Measurements from ENCODE around the gene ZNRF1.
"Not testable (repeated sequence)": the region's sequence is repeated elsewhere in the genome, so short reads cannot be mapped to it uniquely, and the experiment has no call there.

ZNRF1 gene

GRCh38 chr16:75083813-75084212, 85.0 kb downstream of the ZNRF1 start:
- H3K4me3 Mint-ChIP-seq: no peak overlapping the region
- no peaks in the 10 kb centered on the region for H3K27me3 Mint-ChIP-seq
- H3K9me3 Mint-ChIP-seq (ENCODE audit: low read depth): no peaks in the 10 kb centered on the region
- H3K27ac Mint-ChIP-seq: no peak overlapping the region
- peaks cover 3% of the 10 kb centered on the region for H3K36me3 Mint-ChIP-seq
- no peaks in the 10 kb centered on the region for H3K4me1 Mint-ChIP-seq (ENCODE audit: low read depth)

GRCh38 chr16:75085556-75085955, 86.7 kb downstream of the ZNRF1 start:
- Mint-ChIP-seq H3K36me3 (peaks cover 3% of the 10 kb centered on the region), H3K27me3 (no peaks in the 10 kb centered on the region), H3K4me3 (no peak overlapping the region), H3K27ac (no peak overlapping the region), H3K4me1 (ENCODE audit: low read depth) (no peaks in the 10 kb centered on the region), H3K9me3 (ENCODE audit: low read depth) (no peaks in the 10 kb centered on the region)

- Mint-ChIP-seq H3K9me3 (ENCODE audit: low read depth) (no peaks in the 10 kb centered on the region), H3K4me1 (ENCODE audit: low read depth) (no peaks in the 10 kb centered on the region), H3K4me3 (no peak overlapping the region), H3K27ac (no peak overlapping the region), H3K36me3 (peaks cover 3% of the 10 kb centered on the region), H3K27me3 (no peaks in the 10 kb centered on the region)
These were observed 87.5 kb downstream of the ZNRF1 start for GRCh38 chr16:75086281-75086680.

GRCh38 chr16:75086688-75087374, 88.0 kb downstream of the ZNRF1 start:
- Mint-ChIP-seq H3K27ac (no peak overlapping the region), H3K27me3 (no peaks in the 10 kb centered on the region), H3K4me3 (no peak overlapping the region), H3K4me1 (ENCODE audit: low read depth) (no peaks in the 10 kb centered on the region), H3K9me3 (ENCODE audit: low read depth) (no peaks in the 10 kb centered on the region), H3K36me3 (peaks cover 3% of the 10 kb centered on the region)

GRCh38 chr16:75087375-75087979, 88.7 kb downstream of the ZNRF1 start:
- Mint-ChIP-seq H3K4me1 (ENCODE audit: low read depth) (no peaks in the 10 kb centered on the region), H3K27me3 (no peaks in the 10 kb centered on the region), H3K27ac (no peak overlapping the region), H3K36me3 (peaks cover 3% of the 10 kb centered on the region), H3K9me3 (ENCODE audit: low read depth) (no peaks in the 10 kb centered on the region), H3K4me3 (no peak overlapping the region)

- no peak overlapping the region for H3K27ac Mint-ChIP-seq
- no peaks in the 10 kb centered on the region for H3K27me3 Mint-ChIP-seq
- H3K36me3 Mint-ChIP-seq: peaks cover 3% of the 10 kb centered on the region
- no peaks in the 10 kb centered on the region for H3K9me3 Mint-ChIP-seq (ENCODE audit: low read depth)
- no peak overlapping the region for H3K4me3 Mint-ChIP-seq
- H3K4me1 Mint-ChIP-seq (ENCODE audit: low read depth): no peaks in the 10 kb centered on the region
These were observed 89.4 kb downstream of the ZNRF1 start for GRCh38 chr16:75088216-75088615.

- H3K9me3 Mint-ChIP-seq (ENCODE audit: low read depth): no peaks in the 10 kb centered on the region
These were observed 90.1 kb downstream of the ZNRF1 start for GRCh38 chr16:75088934-75089333.

GRCh38 chr16:75089486-75090202, 90.8 kb downstream of the ZNRF1 start:
- H3K4me1 Mint-ChIP-seq (ENCODE audit: low read depth): no peaks in the 10 kb centered on the region
- H3K27ac Mint-ChIP-seq: no peak overlapping the region
- peaks cover 3% of the 10 kb centered on the region for H3K36me3 Mint-ChIP-seq
- H3K4me3 Mint-ChIP-seq: no peak overlapping the region
- no peaks in the 10 kb centered on the region for H3K9me3 Mint-ChIP-seq (ENCODE audit: low read depth)
- H3K27me3 Mint-ChIP-seq: no peaks in the 10 kb centered on the region

More at GRCh38 chr16:75088934-75089333, 90.1 kb downstream of the ZNRF1 start:
- Mint-ChIP-seq H3K4me1 (ENCODE audit: low read depth) (no peaks in the 10 kb centered on the region), H3K36me3 (peaks cover 3% of the 10 kb centered on the region), H3K4me3 (no peak overlapping the region), H3K27ac (no peak overlapping the region), H3K27me3 (no peaks in the 10 kb centered on the region)

GRCh38 chr16:75090899-75091298, 92.1 kb downstream of the ZNRF1 start:
- not testable (repeated sequence) for H3K27ac Mint-ChIP-seq; H3K4me3 Mint-ChIP-seq; H3K9me3 Mint-ChIP-seq (ENCODE audit: low read depth); H3K4me1 Mint-ChIP-seq (ENCODE audit: low read depth); H3K27me3 Mint-ChIP-seq; H3K36me3 Mint-ChIP-seq

- H3K27me3 Mint-ChIP-seq: not testable (repeated sequence)
These were observed 92.8 kb downstream of the ZNRF1 start for GRCh38 chr16:75091619-75092018.

GRCh38 chr16:75092777-75093176, 94.0 kb downstream of the ZNRF1 start:
- H3K36me3 Mint-ChIP-seq: no peaks in the 10 kb centered on the region
- no peak overlapping the region for H3K27ac Mint-ChIP-seq
- no peak overlapping the region for H3K4me3 Mint-ChIP-seq
- no peaks in the 10 kb centered on the region for H3K27me3 Mint-ChIP-seq
- no peaks in the 10 kb centered on the region for H3K9me3 Mint-ChIP-seq (ENCODE audit: low read depth)
- H3K4me1 Mint-ChIP-seq (ENCODE audit: low read depth): peaks cover 3% of the 10 kb centered on the region

More at GRCh38 chr16:75091619-75092018, 92.8 kb downstream of the ZNRF1 start:
- H3K9me3 Mint-ChIP-seq (ENCODE audit: low read depth); H3K36me3 Mint-ChIP-seq; H3K27ac Mint-ChIP-seq; H3K4me3 Mint-ChIP-seq; H3K4me1 Mint-ChIP-seq (ENCODE audit: low read depth): not testable (repeated sequence)

- H3K27me3 Mint-ChIP-seq: no peaks in the 10 kb centered on the region
- H3K27ac Mint-ChIP-seq: no peak overlapping the region
- peak overlapping the region; percentile 9 for H3K4me3 Mint-ChIP-seq
- H3K36me3 Mint-ChIP-seq: no peaks in the 10 kb centered on the region
- no peaks in the 10 kb centered on the region for H3K9me3 Mint-ChIP-seq (ENCODE audit: low read depth)
- H3K4me1 Mint-ChIP-seq (ENCODE audit: low read depth): peaks cover 13% of the 10 kb centered on the region
These were observed 95.0 kb downstream of the ZNRF1 start for GRCh38 chr16:75093598-75094540.

- Mint-ChIP-seq H3K27ac (no peak overlapping the region), H3K4me1 (ENCODE audit: low read depth) (peaks cover 26% of the 10 kb centered on the region), H3K27me3 (no peaks in the 10 kb centered on the region), H3K36me3 (no peaks in the 10 kb centered on the region), H3K4me3 (no peak overlapping the region), H3K9me3 (ENCODE audit: low read depth) (no peaks in the 10 kb centered on the region)
These were observed 96.4 kb downstream of the ZNRF1 start for GRCh38 chr16:75095204-75095621.

- H3K27ac Mint-ChIP-seq: peak overlapping the region; percentile 77
- no peak overlapping the region for H3K4me3 Mint-ChIP-seq
- H3K27me3 Mint-ChIP-seq: no peaks in the 10 kb centered on the region
- peaks cover 35% of the 10 kb centered on the region for H3K4me1 Mint-ChIP-seq (ENCODE audit: low read depth)
- no peaks in the 10 kb centered on the region for H3K9me3 Mint-ChIP-seq (ENCODE audit: low read depth)
- no peaks in the 10 kb centered on the region for H3K36me3 Mint-ChIP-seq
These were observed 97.8 kb downstream of the ZNRF1 start for GRCh38 chr16:75096656-75097055.
